Measurements from ENCODE around the gene PIGQ.

- TF ChIP-seq, protein P1, sequence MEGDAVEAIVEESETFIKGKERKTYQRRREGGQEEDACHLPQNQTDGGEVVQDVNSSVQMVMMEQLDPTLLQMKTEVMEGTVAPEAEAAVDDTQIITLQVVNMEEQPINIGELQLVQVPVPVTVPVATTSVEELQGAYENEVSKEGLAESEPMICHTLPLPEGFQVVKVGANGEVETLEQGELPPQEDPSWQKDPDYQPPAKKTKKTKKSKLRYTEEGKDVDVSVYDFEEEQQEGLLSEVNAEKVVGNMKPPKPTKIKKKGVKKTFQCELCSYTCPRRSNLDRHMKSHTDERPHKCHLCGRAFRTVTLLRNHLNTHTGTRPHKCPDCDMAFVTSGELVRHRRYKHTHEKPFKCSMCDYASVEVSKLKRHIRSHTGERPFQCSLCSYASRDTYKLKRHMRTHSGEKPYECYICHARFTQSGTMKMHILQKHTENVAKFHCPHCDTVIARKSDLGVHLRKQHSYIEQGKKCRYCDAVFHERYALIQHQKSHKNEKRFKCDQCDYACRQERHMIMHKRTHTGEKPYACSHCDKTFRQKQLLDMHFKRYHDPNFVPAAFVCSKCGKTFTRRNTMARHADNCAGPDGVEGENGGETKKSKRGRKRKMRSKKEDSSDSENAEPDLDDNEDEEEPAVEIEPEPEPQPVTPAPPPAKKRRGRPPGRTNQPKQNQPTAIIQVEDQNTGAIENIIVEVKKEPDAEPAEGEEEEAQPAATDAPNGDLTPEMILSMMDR (IDR thresholded peaks at IDR 0.05) = no peak
- TF ChIP-seq EP300 (IDR thresholded peaks at IDR 0.05) (no peak), POLR2A (IDR thresholded peaks at IDR 0.05) (no peak)
These were observed 39.5 kb downstream of the PIGQ start for GRCh38 chr16:609316-609715.
